ENCODE measurements around the gene GJB6.

GJB6 gene

DNA sequence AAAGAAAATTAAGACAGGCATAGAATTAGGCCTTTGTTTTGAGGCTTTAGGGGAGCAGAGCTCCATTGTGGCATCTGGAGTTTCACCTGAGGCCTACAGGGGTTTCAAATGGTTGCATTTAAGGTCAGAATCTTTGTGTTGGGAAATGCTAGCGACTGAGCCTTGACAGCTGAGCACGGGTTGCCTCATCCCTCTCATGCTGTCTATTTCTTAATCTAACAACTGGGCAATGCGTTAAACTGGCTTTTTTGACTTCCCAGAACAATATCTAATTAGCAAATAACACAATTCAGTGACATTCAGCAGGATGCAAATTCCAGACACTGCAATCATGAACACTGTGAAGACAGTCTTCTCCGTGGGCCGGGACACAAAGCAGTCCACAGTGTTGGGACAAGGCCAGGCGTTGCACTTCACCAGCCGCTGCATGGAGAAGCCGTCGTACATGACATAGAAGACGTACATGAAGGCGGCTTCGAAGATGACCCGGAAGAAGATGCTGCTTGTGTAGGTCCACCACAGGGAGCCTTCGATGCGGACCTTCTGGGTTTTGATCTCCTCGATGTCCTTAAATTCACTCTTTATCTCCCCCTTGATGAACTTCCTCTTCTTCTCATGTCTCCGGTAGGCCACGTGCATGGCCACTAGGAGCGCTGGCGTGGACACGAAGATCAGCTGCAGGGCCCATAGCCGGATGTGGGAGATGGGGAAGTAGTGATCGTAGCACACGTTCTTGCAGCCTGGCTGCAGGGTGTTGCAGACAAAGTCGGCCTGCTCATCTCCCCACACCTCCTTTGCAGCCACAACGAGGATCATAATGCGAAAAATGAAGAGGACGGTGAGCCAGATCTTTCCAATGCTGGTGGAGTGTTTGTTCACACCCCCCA lies 43.2 kb downstream of the GJB6 start:
- no peak for DNase-seq

DNA sequence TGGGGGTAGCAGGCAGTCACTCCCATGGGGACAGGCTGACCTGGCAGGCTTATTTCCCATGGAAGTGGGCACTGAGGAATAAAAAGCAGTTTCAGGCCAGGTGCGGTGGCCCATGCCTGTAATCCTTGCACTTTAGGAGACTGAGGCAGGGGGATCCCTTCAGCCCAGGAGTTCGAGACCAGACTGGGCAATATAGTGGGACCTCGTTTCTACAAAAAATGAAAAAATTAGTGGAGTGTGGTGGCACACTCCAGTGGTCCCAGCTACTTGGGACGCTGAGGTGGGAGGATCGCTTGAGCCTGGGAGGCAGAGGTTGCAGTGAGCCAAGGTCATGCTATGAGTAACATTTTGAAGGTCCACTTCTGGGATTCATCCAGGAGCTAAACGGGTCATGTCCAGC lies 45.3 kb downstream of the GJB6 start:
- no peak for DNase-seq

DNA sequence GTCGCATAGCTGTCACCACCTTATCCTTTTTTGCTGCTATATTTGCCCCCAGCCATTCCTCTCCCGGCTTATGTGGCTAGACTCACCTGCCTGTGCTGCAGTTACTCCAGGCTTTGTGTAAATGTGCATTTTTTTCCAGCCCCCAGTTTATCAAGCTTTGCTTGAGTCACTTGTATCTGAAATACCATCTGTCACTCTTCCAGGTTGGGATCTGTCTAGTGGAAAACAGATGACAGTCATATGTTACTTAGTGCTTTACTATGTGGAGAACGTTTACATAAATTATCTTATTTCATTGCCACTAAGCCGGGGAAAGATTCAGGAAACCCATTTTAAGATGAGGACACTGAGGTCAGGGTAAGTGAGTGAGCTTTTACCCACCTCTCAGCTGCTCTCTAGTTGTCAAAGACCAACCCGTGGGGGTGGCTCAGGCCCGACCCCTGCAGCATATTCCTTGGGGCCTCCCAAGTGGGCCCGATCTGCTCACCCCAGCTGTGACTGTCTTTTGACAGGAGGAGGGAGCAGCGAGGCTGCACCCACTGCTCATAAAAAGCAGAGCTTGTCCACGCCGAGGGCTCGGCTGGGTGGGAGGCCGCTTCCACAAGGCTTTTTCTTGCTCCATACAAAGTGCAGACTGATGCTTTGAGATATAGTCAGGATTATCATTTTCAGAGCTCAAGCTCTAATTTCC lies 46.6 kb downstream of the GJB6 start:
- DNase-seq: no peak

DNA sequence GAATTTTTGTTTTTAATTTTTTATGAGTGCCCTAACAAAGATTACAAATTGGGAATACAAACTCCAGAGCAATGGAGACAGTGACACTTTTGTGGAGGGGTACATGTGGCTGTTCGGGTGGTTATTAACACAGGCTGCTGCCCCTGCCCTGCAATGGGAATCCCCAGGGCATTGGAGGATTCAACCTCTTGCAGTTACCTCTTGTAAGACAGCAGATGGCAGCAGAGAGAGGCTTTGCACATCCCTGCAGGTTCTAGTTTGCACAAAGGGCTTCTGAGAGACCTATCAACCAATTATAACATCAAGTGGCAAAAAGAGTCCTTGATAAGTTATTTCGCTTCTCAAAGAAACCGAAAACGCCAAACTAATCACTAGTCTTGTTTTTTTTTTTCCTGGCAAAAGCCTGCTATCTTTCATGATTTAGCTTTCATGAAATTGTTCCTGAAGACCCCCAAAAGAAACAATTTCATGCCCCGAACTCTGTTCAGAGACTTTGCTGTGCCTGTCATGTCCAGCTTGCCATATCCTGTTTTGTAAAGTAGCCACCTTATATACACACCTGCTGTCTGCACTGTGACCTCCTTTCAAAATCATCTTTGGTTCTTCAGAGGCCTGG lies 49.8 kb downstream of the GJB6 start:
- DNase-seq: peak in 24 of 51 donors; percentile 6 to 69 (median 31)

DNA sequence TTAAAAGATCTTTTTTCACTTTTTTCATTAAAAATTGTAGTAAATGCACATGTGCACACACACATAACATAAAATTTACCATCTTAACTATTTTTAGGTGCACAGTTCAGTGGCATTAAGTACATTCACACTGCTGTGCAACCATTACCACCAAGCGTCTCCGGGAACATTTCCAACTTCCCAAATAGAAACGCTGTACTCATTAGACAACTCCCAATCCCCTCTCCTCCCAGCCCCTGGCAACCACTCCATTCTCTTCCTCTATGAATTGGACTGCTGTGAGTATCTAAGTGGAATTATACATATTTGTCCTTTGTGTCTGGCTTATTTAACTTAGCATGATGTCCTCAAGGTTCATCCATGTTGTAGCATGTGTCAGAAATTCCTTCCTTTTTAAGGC lies 50.9 kb downstream of the GJB6 start:
- DNase-seq: no peak

DNA sequence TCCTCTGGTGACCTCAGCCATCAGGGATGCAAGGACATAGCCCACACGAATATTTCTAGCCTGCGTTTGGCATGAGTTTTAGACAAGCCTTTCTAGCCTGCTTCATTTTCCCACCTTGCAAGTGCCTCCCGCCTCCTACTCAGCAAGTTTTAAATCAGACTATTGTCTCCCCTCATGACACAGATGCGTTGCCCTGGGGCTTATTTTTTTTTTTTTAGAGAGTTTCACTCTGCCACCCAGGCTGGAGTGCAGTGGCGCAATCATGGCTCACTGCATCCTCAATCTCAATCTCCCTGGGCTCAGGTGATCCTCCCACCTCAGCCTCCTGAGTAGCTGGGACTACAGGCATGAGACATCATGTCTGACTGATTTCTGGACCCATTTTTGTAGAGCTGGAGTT lies 54.0 kb downstream of the GJB6 start:
- DNase-seq: no peak

DNA sequence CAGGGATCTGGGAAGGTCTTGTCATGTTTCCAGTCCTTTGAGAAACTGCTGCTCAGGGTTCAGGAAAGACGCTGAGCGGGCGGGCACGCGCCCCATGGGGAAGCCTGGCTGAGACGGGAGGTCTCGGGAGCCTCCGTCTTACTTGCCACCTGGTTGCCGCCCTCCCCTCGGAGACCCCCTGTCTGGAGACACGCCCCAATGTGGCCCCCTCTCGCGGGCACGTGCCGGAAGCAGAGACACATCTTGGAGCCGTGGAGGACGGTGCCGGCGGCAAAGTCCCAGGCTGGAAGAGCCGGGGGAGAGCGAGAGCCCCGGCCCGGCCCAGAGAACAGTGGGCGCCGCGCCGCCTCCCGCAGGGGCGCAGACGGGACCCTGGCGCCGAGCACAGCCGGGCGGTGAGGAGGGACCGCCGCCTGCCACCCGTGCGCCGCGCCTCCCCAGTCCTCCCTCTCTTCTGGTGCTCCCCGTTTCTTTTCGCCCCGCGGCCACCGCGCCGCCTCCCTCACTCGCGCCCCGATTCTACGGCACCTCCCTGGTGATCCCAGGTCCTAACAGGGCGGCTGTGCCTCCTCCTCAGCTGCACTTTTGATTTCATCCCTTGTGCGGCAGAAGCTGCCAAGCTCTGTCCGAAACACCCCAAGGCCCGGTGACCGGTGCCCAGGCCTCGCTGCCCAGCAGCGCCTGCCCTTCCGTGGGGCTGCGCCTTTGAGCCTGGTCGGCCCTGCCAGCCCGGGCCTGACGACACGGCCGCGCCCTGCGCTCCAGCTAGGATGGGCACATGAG lies 54.9 kb downstream of the GJB6 start:
- DNase-seq: no peak

DNA sequence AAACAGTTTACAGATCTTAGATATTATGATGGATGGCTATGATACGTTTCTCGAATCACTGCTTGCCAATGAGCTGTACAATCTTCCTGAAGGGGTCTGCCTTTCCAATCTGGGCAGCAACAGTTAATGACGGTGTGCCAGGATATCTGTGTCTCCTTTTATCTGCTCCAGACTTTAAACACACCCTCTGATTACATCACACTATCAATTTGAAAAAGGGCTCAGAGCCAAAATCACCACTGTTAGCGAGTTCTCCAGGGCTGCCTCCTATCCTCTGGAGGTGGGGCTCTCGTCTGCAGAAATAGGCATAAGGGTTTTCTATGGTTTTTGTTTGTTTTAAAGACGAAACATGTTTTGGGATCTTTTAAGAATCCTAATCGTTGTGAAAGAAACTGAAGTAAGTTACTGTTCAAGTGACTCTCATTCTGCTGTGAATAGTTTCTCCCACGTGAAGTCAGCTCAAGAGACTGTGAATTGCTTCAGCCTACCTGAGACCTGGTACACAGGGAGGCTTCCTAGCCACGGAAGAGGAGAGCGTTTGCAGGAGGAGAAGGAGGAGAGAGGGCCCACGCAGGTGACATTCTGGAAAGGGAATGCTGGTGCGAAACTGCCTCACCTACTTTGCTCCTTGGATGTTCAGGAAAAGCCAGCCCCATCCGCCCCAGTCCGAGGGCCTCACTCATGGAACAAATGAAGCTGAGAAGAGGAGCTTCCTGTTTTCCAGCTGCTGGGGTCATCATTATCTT lies 56.0 kb downstream of the GJB6 start:
- DNase-seq: no peak

DNA sequence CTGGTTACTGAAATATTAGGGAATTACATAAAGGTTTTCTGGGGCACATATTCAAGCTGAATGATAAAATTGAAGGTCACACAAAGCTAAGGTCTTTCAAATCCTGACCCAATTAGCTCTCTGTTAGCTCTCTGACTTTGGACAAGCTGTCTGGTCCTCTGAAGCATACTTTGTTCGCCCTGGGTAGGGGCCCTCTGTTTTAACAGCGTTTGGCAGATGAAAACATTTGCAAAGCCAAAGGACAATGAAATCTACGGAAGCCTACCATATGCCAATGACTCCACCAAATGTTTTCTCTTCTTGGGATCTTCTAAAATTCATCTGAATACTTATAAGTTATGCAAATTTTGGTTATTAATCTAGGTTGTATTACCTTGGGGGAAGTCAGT lies 56.7 kb downstream of the GJB6 start:
- no peak for DNase-seq

DNA sequence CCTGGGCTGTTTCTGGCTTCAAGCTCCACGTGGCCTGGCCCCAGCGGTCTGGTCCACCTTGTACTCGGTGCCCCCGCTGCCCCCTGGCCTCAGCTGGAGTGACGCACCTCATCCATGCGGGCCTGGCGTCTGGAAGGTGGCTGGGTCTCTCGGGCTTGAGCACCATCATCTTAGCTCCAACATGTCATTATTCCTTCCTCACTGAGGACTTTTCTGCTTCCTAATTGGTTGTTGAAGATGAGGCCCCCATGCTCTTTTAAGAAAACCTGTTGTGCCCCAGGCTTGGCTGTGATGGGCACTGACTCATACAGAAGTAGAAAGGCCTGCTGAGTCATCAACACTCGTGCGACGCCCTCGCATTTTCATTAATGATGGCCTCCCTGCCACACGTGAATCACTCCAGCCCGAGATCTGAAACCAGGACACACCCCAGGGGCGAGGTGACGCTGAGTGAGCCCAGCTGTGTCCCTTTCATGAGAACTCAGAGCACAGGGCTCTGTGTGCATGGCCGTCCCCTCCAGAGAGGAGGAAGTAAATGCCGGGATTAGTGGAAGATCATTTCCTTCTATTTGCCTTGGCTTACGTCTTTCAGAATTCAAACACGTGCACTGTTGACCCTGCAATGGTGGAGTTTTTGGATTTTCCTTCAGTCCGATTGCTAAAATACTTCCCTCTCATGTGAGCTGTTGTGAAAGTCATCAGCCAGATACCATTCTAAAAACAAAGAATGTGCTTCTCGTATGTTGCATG lies 57.3 kb downstream of the GJB6 start:
- DNase-seq: peak in 3 of 51 donors; percentile 5 to 26 (median 11)

DNA sequence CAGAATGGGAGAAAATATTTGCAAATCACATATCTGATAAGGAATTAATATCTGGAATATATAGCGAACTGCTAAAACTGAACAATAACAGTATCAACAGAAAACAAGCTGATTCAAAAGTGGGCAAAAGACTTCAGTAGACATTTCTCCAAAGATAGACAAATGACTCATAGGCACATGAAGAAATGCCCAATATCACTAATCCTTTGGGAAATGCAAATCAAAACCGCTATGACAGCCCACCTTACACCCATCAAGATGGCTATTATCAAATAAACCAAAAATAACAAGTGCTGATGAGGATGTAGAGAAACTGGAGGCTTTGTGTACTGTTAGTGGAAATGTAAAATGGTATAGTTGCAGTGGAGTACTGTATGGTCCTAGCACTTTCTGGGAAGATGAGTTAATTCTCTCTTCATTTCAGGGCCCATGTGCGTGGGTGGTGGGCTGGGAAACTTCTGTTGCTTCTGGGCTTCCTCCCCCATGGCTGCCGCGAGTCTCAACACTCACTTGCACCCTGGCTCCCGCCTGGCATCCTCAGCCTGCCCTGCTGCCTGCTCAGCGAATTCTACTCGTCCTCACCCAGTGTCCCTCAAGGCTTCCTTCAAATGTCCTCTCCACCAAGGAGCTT lies 58.9 kb downstream of the GJB6 start:
- no peak for DNase-seq
